Measurements from ENCODE around the gene SKI. TPM values are rescaled to one million over a fixed set of nuclear protein-coding genes. Genes with fewer than 3 reads are reported as not detected.
A peak's percentile ranks its signal among the peaks of the same experiment; 100 is the strongest.

The SKI gene
- total RNA-seq: 15.5 TPM

DNA sequence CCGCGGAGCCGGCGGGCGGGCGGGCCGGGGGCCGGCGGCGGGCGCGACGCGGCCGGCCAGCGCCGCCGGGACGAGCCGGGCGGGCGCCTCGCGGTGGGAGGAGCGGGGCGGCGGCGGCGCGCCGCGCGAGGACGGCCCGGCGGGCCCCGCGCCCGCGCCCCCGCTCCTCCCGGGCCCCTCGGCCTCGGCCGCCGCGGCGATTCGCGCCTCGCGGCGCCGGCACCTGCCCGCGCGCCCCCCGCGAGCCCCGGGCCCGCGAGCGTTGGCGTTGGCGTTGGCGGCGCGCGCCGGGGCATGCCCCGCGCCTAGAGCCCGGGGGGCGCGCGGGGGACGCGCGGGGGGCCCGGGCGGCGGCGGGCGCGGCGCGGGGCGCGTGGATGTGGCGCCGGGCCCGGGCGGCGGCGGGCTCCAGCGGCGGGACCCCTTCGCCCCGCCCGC, at the start of gene SKI:
SKI (plus strand) TSS at position 163 of the 438 bp plus-strand sequence. CDS start 448 bp downstream, outside the sequence.
- FAIRE-seq (no peak), DNase-seq (ENCODE audit: low spot score in 2 of 2) (no peak)

DNA sequence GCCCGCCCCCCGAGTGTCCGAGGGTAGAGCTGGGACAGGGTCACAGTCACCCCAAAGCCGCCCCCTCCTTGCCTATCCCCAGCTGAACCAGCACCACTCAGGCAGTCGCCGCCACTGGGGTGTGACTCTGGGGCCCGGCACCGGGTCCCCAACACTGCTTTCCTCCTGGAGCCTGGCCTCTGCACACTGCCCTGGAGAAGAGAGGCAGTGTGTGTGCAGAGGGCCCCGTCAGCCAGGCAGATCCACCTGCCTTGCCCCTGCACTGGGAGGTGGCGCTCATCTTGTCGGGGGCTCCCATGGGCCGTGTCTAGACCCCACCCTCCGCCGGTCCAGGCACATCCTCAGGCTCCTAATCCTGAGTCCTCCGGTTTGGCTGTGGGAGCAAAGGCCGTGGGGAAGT, 49.2 kb upstream of the SKI start:
- DNase-seq (ENCODE audit: low spot score in 2 of 2) (no peak), FAIRE-seq (no peak)

DNA sequence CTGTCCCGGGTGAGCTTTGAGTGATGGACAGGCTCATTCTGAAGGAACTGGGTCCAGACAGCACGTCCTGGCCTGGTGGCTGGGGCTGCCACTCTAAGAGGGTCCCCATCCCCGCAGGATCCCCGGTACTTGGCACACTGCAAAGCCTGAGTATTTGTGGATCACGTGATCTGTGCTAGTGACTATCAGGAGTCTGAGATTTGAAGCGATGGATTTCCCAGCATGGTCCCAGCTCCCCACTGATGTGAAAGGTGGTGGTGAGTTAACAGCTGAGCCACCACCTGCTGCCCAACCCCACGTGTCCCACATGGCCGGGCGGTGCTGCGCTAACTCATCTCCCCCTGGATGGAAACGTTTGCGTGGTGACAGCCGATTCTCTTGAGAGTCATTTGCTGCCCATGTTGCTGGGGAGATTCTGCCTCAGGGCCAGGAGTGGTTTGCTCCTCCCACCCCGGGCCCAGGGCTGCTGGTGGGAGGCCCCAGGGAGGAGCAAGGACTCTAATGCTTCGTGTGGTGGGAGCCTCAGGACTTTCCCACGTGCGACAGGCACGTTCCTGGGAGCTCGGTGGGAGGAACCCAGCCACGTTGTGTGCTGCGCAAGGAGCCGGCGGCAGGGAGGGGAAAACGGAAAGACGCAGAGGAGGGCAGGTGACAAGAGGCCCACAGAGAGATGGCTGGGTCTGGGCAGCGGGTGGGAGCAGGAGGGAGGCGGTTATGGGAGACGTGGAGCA, 48.7 kb upstream of the SKI start:
- FAIRE-seq (no peak), DNase-seq (ENCODE audit: low spot score in 2 of 2) (no peak)

DNA sequence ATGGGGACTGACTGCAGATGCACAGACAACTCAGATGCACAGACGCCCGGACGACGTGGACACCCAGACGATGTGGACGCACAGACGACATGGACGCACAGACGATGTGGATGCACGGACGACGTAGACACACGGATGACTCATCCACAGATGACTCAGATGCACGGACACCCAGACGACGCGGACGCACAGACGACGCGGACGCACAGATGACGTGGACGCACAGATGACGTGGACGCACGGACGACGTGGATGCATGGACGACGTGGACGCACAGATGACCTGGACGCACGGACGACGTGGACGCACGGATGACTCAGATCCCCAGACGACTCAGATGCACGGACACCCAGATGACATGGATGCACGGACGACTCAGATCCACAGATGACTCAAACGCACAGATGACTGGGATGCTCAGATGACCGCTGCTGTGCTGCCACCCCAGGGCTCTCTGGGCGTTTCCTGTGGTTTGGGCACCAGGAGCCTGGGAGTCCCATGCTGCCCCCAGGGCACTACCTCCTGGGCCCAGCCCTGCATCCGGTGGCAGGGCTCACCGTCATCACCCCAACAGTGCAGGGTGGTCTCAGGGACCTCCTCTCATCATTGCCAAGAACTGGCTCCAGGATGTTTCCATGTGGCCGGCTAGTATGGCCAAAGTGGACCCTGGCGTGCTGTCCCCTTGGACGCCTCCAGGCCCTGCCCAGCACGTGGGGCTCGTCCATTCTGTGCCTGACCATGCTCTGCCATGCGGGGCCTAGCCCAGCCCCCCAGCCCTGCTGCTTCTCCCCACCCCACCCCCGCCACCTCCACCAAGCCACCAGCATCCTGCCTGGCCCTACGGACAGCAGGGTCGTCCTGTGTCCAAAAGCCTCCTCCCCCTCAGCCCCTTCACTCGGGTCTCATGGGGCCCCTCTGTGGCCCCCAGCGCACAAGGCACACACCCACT, 47.5 kb upstream of the SKI start:
- DNase-seq (ENCODE audit: low spot score in 2 of 2): no peak
- no peak for FAIRE-seq

- DNase-seq (ENCODE audit: low spot score in 2 of 2): no peak
- FAIRE-seq: no peak
Observed at GRCh38 chr1:2181271-2181670, 46.8 kb upstream of the SKI start.

DNA sequence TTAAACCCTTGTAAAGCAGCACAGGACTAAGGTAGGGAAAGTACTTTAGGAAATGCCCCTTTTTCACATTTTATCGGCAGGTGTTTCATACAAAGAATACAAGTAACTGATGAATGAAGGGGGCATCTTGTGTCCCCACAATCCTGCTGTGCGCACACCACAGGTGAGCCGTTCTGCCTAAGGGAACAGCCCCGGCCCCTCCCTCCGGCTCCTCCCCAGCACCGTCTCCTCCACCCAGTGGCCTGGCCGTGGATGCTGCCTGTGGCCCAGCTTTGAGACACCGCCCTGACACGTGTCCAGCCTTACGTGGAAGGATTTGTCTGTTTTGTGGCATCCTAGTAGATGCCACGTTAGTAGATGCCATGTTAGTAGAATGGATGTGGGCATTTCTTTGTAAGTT, 46.4 kb upstream of the SKI start:
- DNase-seq (ENCODE audit: low spot score in 2 of 2) (no peak), FAIRE-seq (no peak)

DNA sequence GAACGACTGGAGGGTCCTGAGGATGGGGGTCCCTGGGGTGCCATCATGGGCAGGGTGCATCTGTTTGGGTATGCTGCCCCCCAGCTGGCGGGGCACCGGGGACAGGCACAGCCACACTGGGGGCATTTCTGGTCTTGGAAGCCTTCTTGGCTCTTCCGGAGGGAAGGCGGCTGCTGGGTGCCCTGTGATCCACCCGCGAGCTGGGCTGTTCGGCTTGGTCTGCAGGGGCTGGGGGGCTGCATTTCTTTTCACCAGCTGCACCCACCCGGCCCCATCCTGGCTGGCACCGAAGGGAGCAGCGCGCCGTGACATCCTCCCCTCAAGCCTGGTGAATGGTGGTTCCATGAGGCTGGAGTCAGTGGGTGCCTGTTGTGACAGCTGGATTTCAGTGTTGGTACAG, 45.7 kb upstream of the SKI start:
- DNase-seq (ENCODE audit: low spot score in 2 of 2): no peak
- no peak for FAIRE-seq

DNA sequence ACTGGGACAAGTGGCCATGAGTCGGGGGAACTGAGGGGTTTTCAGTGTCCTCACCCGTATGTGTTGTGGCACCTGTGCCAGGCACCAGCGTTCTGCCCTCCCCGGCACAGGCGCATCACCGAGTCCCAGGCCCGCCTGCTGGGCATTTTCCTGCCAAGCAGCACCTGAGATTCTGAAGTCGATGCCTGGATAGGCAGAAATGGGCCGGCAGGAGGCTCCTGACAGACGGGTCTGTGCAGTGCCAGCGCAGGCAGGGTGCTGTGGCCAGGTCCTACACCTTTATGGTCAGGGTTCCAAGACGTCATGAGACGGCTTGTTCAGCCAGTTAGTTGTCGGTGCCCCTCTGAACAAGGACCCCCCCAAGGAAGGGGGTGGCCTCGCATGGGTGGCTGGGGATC, 44.2 kb upstream of the SKI start:
- DNase-seq (ENCODE audit: low spot score in 2 of 2) (no peak), FAIRE-seq (no peak)

DNA sequence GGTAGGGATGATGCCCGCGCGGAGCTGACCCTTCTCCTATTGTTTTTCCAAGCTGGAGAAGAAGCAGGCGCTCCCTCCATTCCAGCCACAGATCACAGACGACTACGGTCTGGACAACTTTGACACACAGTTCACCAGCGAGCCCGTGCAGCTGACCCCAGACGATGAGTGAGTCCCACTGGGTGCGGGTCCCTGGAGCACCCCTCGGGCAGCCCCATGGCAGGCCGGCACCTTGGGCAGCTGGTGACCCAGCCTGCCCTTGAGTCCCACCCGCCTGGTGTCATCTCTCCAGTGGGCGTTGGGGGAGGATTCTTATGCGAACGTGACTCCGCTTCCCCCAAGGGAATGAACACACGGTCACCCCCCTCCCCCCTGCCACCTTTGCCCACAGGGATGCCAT, 43.6 kb upstream of the SKI start:
- FAIRE-seq (no peak), DNase-seq (ENCODE audit: low spot score in 2 of 2) (no peak)

DNA sequence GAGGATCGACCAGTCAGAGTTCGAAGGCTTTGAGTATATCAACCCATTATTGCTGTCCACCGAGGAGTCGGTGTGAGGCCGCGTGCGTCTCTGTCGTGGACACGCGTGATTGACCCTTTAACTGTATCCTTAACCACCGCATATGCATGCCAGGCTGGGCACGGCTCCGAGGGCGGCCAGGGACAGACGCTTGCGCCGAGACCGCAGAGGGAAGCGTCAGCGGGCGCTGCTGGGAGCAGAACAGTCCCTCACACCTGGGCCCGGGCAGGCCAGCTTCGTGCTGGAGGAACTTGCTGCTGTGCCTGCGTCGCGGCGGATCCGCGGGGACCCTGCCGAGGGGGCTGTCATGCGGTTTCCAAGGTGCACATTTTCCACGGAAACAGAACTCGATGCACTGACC, 43.2 kb upstream of the SKI start:
- FAIRE-seq (no peak), DNase-seq (ENCODE audit: low spot score in 2 of 2) (no peak)

DNA sequence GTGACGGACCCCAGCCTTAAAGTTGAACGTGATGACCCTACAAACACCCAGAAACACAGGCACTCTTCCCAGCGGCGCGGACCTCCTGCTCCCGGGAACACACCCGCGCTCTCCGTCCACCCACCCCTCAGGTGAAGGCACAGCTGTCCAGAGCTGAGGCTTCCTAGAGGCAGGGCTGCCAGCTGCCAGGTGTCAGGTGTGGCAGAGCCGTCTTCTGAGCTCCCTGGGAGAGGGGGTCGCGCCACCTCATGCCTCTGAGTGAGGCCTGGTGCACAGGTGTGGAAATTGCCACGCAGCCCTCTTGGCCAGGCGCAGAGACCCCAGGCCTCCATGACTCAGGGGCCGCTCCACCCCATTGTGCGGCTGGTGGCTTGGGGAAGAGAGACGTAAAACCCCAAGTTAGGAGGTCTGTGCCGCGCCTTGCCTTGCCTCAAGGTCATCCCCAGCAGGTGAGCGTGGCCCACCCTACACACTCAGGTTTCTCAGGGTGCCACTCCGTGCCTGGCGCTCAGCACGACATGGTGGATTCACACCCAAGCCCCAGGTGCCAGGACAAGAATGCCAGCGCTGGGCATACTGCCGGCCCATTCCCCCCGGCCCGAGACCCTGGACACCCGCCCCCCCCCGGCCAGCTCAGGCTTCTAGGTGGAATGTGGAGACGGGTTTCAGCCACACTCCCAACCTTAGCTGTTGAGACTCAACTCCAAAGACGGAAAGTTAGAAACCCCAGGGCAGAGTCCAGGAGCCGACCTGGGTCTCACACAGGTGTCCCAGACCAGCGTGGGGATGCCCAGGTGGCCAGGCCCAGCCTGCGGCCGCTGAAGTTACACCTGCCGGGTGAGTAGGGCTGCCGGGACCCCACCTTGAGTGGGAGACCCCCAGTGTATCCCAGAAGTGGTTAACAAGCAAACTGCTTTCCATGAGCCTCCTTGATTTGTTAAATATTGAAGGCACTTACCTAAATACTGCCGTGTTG, 42.0 kb upstream of the SKI start:
- DNase-seq (ENCODE audit: low spot score in 2 of 2): no peak
- FAIRE-seq: no peak

- FAIRE-seq (no peak), DNase-seq (ENCODE audit: low spot score in 2 of 2) (no peak)
Observed at GRCh38 chr1:2186901-2187300, 41.2 kb upstream of the SKI start.

DNA sequence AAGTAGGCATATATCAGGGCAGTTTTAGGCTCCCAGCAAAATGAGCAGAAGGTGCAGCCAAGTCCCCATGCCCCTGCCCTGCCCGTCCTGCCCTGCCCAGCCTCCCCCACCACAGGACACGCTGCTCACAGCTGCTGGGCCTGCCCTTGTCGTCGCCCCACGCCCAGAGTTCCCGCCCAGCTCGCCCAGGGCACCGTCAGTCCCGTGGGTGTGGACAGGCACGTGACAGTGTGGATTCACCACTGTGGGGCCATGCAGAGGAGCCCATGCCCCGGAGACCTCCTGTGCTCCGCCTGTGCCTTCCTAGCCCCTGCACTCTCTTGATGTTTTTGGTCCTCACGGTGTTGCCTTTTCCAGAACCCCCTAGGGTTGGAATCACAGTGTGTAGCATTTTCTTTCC, 40.5 kb upstream of the SKI start:
- no peak for FAIRE-seq
- DNase-seq (ENCODE audit: low spot score in 2 of 2): no peak

DNA sequence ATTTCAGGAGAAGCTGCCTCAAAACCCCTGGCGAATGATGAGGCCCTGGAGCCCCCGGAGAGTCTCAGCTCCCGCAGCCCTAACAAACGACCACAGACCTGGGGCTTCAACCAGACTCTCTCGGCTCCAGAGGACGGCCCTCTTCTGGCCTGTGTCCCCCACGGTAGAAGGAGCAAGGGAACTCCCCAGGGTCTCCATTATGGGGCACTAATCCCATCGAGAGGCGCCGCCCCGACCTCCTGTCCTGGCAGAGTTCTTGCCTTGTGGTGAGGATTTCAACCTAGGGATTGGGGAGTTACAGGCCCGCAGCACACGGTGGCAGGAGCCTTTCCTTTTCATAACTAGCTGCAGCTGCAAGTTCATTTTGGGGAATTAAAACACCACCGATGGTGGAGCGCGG, 39.8 kb upstream of the SKI start:
- no peak for FAIRE-seq
- no peak for DNase-seq (ENCODE audit: low spot score in 2 of 2)

- FAIRE-seq (no peak), DNase-seq (ENCODE audit: low spot score in 2 of 2) (peak; percentile 91 to 94)
Observed at GRCh38 chr1:2189459-2190425, 38.4 kb upstream of the SKI start.

GRCh38 chr1:2190491-2190976, 37.6 kb upstream of the SKI start:
- DNase-seq (ENCODE audit: low spot score in 2 of 2) (no peak), FAIRE-seq (no peak)

- FAIRE-seq: no peak
- peak in 1 of 2 donors; percentile 33 for DNase-seq (ENCODE audit: low spot score in 2 of 2)
Observed at GRCh38 chr1:2192031-2192995, 35.8 kb upstream of the SKI start.
